Measurements from ENCODE around the gene MCFD2.

MCFD2 gene

GRCh38 chr2:46888421-46888952 is 27.1 kb downstream of the MCFD2 start:
- no peak overlapping the region for H3K4me3 ChIP-seq (ENCODE audit: low read length)
- no peak for DNase-seq (ENCODE audit: low read depth)
- TF ChIP-seq CTCF (conservative IDR thresholded peaks at IDR 0.05; ENCODE audit: low read length) = no peak

- peak; percentile 59 for DNase-seq (ENCODE audit: low read depth)
- H3K4me3 ChIP-seq (ENCODE audit: low read length) = no peak overlapping the region
- TF ChIP-seq CTCF (conservative IDR thresholded peaks at IDR 0.05; ENCODE audit: low read length) = no peak
These were observed 28.3 kb downstream of the MCFD2 start for GRCh38 chr2:46887028-46887885.

DNA sequence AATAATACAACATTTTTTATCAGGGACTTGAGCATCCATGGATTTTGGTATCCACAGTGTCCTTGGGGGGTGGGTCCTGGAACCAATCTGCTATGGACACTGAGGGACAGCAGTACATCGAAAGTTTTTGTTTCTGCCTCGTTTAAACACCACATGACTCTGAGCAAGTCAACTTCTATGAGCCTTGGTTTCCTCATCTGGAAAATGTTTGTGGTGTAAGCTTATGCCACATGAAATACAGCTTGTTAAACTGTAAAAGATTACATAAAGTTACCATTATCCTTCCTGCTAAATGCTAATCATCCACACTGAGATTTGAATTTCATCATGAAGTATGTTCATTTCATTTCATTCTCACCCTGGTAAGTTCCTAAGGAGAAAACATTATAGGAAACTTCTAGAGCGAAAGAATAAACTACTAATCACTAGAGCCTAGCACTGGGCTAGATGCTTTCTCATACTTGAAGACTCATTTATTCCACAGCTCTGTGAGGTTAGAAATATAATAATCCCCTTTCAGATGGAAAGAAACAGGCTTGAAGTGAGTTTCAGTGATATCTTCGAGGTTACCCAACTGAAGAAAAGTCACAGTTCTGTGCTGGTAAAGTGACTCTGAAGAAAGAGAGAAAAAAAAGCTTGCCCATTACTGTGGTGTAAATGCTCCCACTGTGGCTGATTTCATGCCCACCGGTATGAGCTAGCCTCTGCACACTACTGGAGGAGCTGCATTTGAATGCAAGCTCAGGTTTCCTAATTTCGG is 29.2 kb downstream of the MCFD2 start:
- no peak for TF ChIP-seq CTCF (conservative IDR thresholded peaks at IDR 0.05; ENCODE audit: low read length)
- no peak overlapping the region for H3K4me3 ChIP-seq (ENCODE audit: low read length)
- DNase-seq (ENCODE audit: low read depth) = no peak

DNA sequence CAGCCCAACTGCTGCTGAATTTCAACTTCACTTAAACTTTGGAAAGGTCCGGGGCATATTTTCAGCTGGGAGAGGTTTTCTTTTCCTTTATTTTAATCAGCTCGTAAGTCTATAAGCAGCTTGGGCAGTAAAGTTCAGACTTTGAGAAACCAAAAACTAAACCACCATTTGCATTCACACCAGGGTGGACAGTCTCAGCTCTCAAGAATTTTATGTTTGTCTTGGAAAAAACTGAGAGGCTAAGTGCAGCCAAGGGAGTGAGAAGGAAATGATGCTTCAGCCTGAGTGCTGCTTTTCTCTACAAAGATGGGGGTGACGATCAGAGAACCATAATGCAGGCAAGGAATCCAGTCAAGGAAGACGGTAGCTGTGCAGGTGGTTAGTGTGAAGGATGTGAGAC is 30.2 kb downstream of the MCFD2 start:
- H3K4me3 ChIP-seq (ENCODE audit: low read length) = no peak overlapping the region
- peak; percentile 59 for DNase-seq (ENCODE audit: low read depth)
- no peak for TF ChIP-seq CTCF (conservative IDR thresholded peaks at IDR 0.05; ENCODE audit: low read length)

DNA sequence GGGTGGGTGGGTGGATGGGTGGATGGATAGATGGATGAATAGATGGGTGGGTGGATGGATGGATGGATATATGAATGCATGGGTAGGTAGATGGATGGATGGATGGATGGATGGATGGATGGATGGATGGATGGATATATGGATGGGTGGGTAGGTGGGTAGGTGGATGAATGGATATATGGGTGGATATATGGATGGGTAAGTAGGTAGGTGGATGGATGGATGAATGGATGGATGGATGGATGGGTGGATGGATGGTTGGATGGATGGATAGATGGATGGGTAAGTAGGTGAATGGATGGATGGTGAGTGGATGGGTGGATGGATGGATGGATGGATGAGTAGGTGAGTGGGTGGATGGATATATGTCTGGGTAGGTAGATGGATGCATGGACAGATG is 36.1 kb downstream of the MCFD2 start:
- no peak overlapping the region for H3K4me3 ChIP-seq (ENCODE audit: low read length)
- TF ChIP-seq CTCF (conservative IDR thresholded peaks at IDR 0.05; ENCODE audit: low read length) = no peak

DNA sequence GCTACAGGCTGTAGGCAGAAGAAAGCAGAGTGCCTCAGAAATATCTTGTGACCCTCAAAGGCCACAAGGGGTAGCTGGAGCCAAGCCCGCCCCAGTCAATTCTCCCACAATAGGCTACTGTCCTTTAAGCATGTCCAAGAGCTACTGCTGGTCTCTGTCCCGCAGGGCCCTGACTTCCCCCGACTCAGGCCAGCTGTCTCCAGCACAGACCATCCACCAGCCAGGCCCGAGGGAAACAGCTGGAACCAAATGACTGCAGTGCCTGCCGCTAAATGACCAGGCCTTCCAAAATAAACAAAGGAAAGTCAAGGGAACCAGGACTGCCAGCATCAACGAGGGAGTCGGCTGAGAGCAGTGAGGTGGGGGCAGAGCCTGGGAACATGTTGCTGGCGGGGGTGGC is 36.7 kb downstream of the MCFD2 start:
- no peak for DNase-seq (ENCODE audit: low read depth)
- no peak overlapping the region for H3K4me3 ChIP-seq (ENCODE audit: low read length)
- TF ChIP-seq CTCF (conservative IDR thresholded peaks at IDR 0.05; ENCODE audit: low read length) = no peak

More for the DNA sequence above, 36.1 kb downstream of the MCFD2 start:
- no peak for DNase-seq (ENCODE audit: low read depth)
